ENCODE data around the gene ZNF714.
"Not testable (repeated sequence)": the region's sequence is repeated elsewhere in the genome, so short reads cannot be mapped to it uniquely, and the experiment has no call there.

Gene ZNF714

DNA sequence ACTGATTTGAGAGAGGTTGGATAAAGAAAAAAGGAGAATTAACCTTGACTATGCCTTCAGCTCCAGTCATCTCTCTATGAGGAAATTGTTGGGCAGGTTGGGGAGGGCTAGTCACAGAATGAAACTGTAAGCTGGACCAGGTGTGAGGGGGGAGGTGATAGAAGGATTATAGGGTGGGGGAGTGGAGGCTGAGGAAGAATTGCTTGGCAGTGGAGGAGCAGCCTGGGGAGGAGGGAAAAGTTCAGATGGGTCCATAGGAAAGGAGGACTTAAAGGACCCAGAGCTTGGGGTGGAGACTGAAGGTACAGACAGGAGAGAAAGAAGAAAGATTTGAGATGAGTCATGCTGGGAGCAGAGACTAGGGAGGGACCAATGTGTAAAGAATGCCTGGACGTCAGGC, 51.6 kb downstream of the ZNF714 start:
- no peak overlapping the region for H3K27ac ChIP-seq
- TF ChIP-seq, protein P1, sequence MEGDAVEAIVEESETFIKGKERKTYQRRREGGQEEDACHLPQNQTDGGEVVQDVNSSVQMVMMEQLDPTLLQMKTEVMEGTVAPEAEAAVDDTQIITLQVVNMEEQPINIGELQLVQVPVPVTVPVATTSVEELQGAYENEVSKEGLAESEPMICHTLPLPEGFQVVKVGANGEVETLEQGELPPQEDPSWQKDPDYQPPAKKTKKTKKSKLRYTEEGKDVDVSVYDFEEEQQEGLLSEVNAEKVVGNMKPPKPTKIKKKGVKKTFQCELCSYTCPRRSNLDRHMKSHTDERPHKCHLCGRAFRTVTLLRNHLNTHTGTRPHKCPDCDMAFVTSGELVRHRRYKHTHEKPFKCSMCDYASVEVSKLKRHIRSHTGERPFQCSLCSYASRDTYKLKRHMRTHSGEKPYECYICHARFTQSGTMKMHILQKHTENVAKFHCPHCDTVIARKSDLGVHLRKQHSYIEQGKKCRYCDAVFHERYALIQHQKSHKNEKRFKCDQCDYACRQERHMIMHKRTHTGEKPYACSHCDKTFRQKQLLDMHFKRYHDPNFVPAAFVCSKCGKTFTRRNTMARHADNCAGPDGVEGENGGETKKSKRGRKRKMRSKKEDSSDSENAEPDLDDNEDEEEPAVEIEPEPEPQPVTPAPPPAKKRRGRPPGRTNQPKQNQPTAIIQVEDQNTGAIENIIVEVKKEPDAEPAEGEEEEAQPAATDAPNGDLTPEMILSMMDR (IDR thresholded peaks at IDR 0.05; ENCODE audit: low read depth, low read length, missing control alignments), result no peak
- no peaks in the 10 kb centered on the region for H3K36me3 ChIP-seq (replicated peaks)
- no peaks in the 10 kb centered on the region for H3K27me3 ChIP-seq (replicated peaks)
- in situ Hi-C loops (cut with HindIII; ENCODE audit: low pct_ligation_motif_present, low sequenced_read_pairs), result no loop called here
- no peak overlapping the region for H3K4me3 ChIP-seq (ENCODE audit: low read depth, low read length)
- DNase-seq, result no peak

DNA sequence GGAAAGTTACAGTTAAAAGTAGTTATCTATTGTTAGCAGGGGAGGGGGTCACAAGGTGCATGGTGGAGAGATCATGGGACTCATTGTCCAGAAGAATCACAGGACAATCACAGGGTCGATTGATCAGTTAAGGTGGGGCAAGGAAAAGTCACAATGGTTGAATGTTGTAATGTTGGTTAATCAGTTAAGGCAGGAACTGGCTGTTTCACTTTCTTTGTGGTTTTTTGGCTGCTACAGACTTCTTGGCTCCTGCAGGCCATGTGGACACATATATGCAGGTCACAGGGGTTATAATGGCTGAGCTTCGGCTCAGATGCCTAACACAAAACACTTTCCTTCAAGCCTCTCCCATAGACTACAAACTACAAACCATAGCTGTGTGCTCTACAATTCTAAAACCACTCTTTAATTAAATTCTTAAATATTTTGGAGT, 52.9 kb downstream of the ZNF714 start:
- in situ Hi-C loops (cut with HindIII; ENCODE audit: low pct_ligation_motif_present, low sequenced_read_pairs), result no loop called here
- TF ChIP-seq, protein P1 (IDR thresholded peaks at IDR 0.05; ENCODE audit: low read depth, low read length, missing control alignments), result no peak
- Histone ChIP-seq H3K27ac (no peak overlapping the region), H3K4me3 (ENCODE audit: low read depth, low read length) (no peak overlapping the region), H3K36me3 (replicated peaks) (no peaks in the 10 kb centered on the region), H3K27me3 (replicated peaks) (no peaks in the 10 kb centered on the region)
- DNase-seq, result no peak

DNA sequence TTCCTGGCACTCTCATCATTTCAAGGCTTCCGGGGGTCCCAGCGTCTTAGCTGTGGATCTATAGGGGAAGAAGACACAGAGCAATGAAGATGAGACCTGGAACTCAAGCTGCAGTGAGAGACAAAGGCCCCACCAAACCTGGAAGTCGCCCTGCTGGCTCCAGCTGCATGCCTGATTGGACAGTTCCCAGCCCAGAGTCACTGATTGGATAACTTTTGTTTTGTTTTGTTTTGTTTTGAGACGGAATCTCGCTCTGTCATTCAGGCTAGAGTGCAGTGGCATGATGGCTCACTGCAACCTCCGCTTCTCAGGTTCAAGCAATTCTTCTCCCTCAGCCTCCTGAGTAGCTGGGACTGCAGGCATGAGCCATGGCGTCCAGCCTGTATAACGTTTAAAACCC, 53.4 kb downstream of the ZNF714 start:
- Histone ChIP-seq H3K27me3 (replicated peaks) (no peaks in the 10 kb centered on the region), H3K4me3 (ENCODE audit: low read depth, low read length) (no peak overlapping the region), H3K27ac (no peak overlapping the region), H3K36me3 (replicated peaks) (no peaks in the 10 kb centered on the region)
- DNase-seq, result no peak
- in situ Hi-C loops (cut with HindIII; ENCODE audit: low pct_ligation_motif_present, low sequenced_read_pairs), result no loop called here
- TF ChIP-seq, protein P1 (IDR thresholded peaks at IDR 0.05; ENCODE audit: low read depth, low read length, missing control alignments), result no peak

- H3K4me3 ChIP-seq (ENCODE audit: low read depth, low read length), result no peak overlapping the region
- no peak overlapping the region for H3K27ac ChIP-seq
- in situ Hi-C loops (cut with HindIII; ENCODE audit: low pct_ligation_motif_present, low sequenced_read_pairs), result no loop called here
- TF ChIP-seq, protein P1 (IDR thresholded peaks at IDR 0.05; ENCODE audit: low read depth, low read length, missing control alignments), result no peak
- no peaks in the 10 kb centered on the region for H3K27me3 ChIP-seq (replicated peaks)
- no peaks in the 10 kb centered on the region for H3K36me3 ChIP-seq (replicated peaks)
- DNase-seq, result no peak
These were observed 56.1 kb downstream of the ZNF714 start for GRCh38 chr19:21138130-21138529.

- in situ Hi-C loops (cut with HindIII; ENCODE audit: low pct_ligation_motif_present, low sequenced_read_pairs); H3K27ac ChIP-seq; H3K27me3 ChIP-seq (replicated peaks); H3K36me3 ChIP-seq (replicated peaks); DNase-seq; H3K4me3 ChIP-seq (ENCODE audit: low read depth, low read length): not testable (repeated sequence)
These were observed 59.0 kb downstream of the ZNF714 start for GRCh38 chr19:21141006-21141405.

- peak within 1 kb of the TSS; percentile 72 for H3K4me3 ChIP-seq (ENCODE audit: low read depth, low read length)
- TF ChIP-seq, protein P1 (IDR thresholded peaks at IDR 0.05; ENCODE audit: low read depth, low read length, missing control alignments), result no peak
- in situ Hi-C loops (cut with HindIII; ENCODE audit: low pct_ligation_motif_present, low sequenced_read_pairs), result no loop called here
- H3K27ac ChIP-seq, result peak within 1 kb of the TSS; percentile 77
- no peaks in the 10 kb centered on the region for H3K27me3 ChIP-seq (replicated peaks)
- peaks cover 1% of the 10 kb centered on the region for H3K36me3 ChIP-seq (replicated peaks)
- peak; percentile 93 for DNase-seq
These were observed 59.9 kb downstream of the ZNF714 start, which contains the start of gene ZNF431 for GRCh38 chr19:21141787-21142464. Gene ZNF431 (plus strand): TSS chr19:21142040. CDS start chr19:21142184, 144 bp downstream.

Data from brain microvascular endothelial cell (primary cell).